Activated T-cell treated with anti-CD3 and anti-CD28 coated beads, Interleukin-2, amount 50 U/mL, for 4 hours (primary cell): ENCODE measurements around the gene SDK2. TPM values are rescaled to one million over a fixed set of nuclear protein-coding genes. Genes with fewer than 3 reads are reported as not detected.

ENCODE experiments used
- ATAC-seq, 2 donors: fragments of 200-7000 bp; cut with Tn5 transposase; one replicate each; pipeline ENCODE4 v1.10.0; 2021
- DNase-seq: peaks from one replicate; pipeline ENCODE4 v3.0.0-alpha.2; 2020
- H3K27me3 Mint-ChIP-seq: one replicate; pipeline ENCODE4 v1.8.0; 2021; ENCODE audit warnings: low read depth, mixed read lengths
- H3K36me3 Mint-ChIP-seq: one replicate; pipeline ENCODE4 v1.8.0; 2022; ENCODE audit warnings: mixed read lengths; ENCODE audit not compliant: insufficient read depth
- H3K4me1 Mint-ChIP-seq: one replicate; pipeline ENCODE4 v1.8.0; 2021; ENCODE audit warnings: low read depth, mixed read lengths
- H3K4me3 Mint-ChIP-seq: one replicate; pipeline ENCODE4 v1.8.0; 2021; ENCODE audit warnings: mild to moderate bottlenecking, moderate library complexity, mixed read lengths
- H3K9me3 Mint-ChIP-seq: one replicate; pipeline ENCODE4 v1.8.0; 2021; ENCODE audit warnings: mixed read lengths
- total RNA-seq, 3 donors: library from RNA; stranded (reverse); gene quantifications; one replicate each; pipeline ENCODE4 v1.2.1, GENCODE V29; 2021

The SDK2 gene
- total RNA-seq, 3 donors from 2014 or later: 0.08 to 0.20 (median 0.08) TPM

- Mint-ChIP-seq H3K4me1 (no peaks in the 10 kb centered on the region), H3K9me3 (no peaks in the 10 kb centered on the region), H3K36me3 (no peaks in the 10 kb centered on the region), H3K27me3 (no peaks in the 10 kb centered on the region), H3K4me3 (no peak overlapping the region)
- no peak for ATAC-seq
- DNase-seq: no peak
These were observed 150.0 kb downstream of the SDK2 start for GRCh38 chr17:73493956-73494926.

- no peak for ATAC-seq
These were observed 151.1 kb downstream of the SDK2 start for GRCh38 chr17:73492821-73493814.

GRCh38 chr17:73492125-73492820 lies 152.0 kb downstream of the SDK2 start:
- no peaks in the 10 kb centered on the region for H3K27me3 Mint-ChIP-seq
- DNase-seq: no peak
- H3K4me1 Mint-ChIP-seq: no peaks in the 10 kb centered on the region
- no peaks in the 10 kb centered on the region for H3K36me3 Mint-ChIP-seq
- ATAC-seq: no peak
- no peaks in the 10 kb centered on the region for H3K9me3 Mint-ChIP-seq
- H3K4me3 Mint-ChIP-seq: no peak overlapping the region

More at GRCh38 chr17:73492821-73493814, 151.1 kb downstream of the SDK2 start:
- Mint-ChIP-seq H3K4me1 (no peaks in the 10 kb centered on the region), H3K27me3 (no peaks in the 10 kb centered on the region), H3K9me3 (no peaks in the 10 kb centered on the region), H3K4me3 (no peak overlapping the region), H3K36me3 (no peaks in the 10 kb centered on the region)
- no peak for DNase-seq

GRCh38 chr17:73491648-73492047 lies 152.6 kb downstream of the SDK2 start:
- Mint-ChIP-seq H3K4me1 (no peaks in the 10 kb centered on the region), H3K36me3 (no peaks in the 10 kb centered on the region), H3K4me3 (no peak overlapping the region), H3K27me3 (no peaks in the 10 kb centered on the region), H3K9me3 (no peaks in the 10 kb centered on the region)
- ATAC-seq (no peak), DNase-seq (no peak)

GRCh38 chr17:73490851-73491250 lies 153.4 kb downstream of the SDK2 start:
- Mint-ChIP-seq H3K4me1 (no peaks in the 10 kb centered on the region), H3K4me3 (no peak overlapping the region), H3K27me3 (no peaks in the 10 kb centered on the region), H3K9me3 (peaks cover 3% of the 10 kb centered on the region), H3K36me3 (no peaks in the 10 kb centered on the region)
- ATAC-seq: no peak
- DNase-seq: no peak

GRCh38 chr17:73489991-73490390 lies 154.3 kb downstream of the SDK2 start:
- Mint-ChIP-seq H3K27me3 (no peaks in the 10 kb centered on the region), H3K4me3 (no peak overlapping the region), H3K36me3 (peaks cover 2% of the 10 kb centered on the region), H3K4me1 (no peaks in the 10 kb centered on the region), H3K9me3 (peaks cover 12% of the 10 kb centered on the region)
- DNase-seq: no peak
- no peak for ATAC-seq

GRCh38 chr17:73489333-73489732 lies 154.9 kb downstream of the SDK2 start:
- no peaks in the 10 kb centered on the region for H3K27me3 Mint-ChIP-seq
- H3K36me3 Mint-ChIP-seq: peaks cover 4% of the 10 kb centered on the region
- H3K4me1 Mint-ChIP-seq: no peaks in the 10 kb centered on the region
- H3K9me3 Mint-ChIP-seq: peaks cover 15% of the 10 kb centered on the region
- ATAC-seq: no peak
- no peak for DNase-seq
- no peak overlapping the region for H3K4me3 Mint-ChIP-seq

GRCh38 chr17:73485130-73485529 lies 159.1 kb downstream of the SDK2 start:
- DNase-seq (no peak), ATAC-seq (no peak)
- Mint-ChIP-seq H3K9me3 (peaks cover 15% of the 10 kb centered on the region), H3K4me3 (no peak overlapping the region), H3K27me3 (no peaks in the 10 kb centered on the region), H3K4me1 (no peaks in the 10 kb centered on the region), H3K36me3 (peaks cover 4% of the 10 kb centered on the region)

- peaks cover 15% of the 10 kb centered on the region for H3K9me3 Mint-ChIP-seq
- H3K4me1 Mint-ChIP-seq: no peaks in the 10 kb centered on the region
- no peak overlapping the region for H3K4me3 Mint-ChIP-seq
- DNase-seq (no peak), ATAC-seq (no peak)
- peaks cover 4% of the 10 kb centered on the region for H3K36me3 Mint-ChIP-seq
- H3K27me3 Mint-ChIP-seq: no peaks in the 10 kb centered on the region
These were observed 161.4 kb downstream of the SDK2 start for GRCh38 chr17:73482894-73483293.

GRCh38 chr17:73482251-73482716 lies 162.0 kb downstream of the SDK2 start:
- Mint-ChIP-seq H3K27me3 (no peaks in the 10 kb centered on the region), H3K9me3 (peaks cover 15% of the 10 kb centered on the region), H3K4me3 (no peak overlapping the region), H3K4me1 (no peaks in the 10 kb centered on the region), H3K36me3 (peaks cover 4% of the 10 kb centered on the region)
- DNase-seq (no peak), ATAC-seq (no peak)

- Mint-ChIP-seq H3K36me3 (peaks cover 4% of the 10 kb centered on the region), H3K4me3 (no peak overlapping the region), H3K9me3 (peaks cover 15% of the 10 kb centered on the region), H3K4me1 (no peaks in the 10 kb centered on the region), H3K27me3 (peaks cover 2% of the 10 kb centered on the region)
- no peak for ATAC-seq
- no peak for DNase-seq
These were observed 162.6 kb downstream of the SDK2 start for GRCh38 chr17:73481676-73482075.

GRCh38 chr17:73480740-73481139 lies 163.5 kb downstream of the SDK2 start:
- DNase-seq (no peak), ATAC-seq (no peak)
- H3K9me3 Mint-ChIP-seq: peaks cover 10% of the 10 kb centered on the region
- H3K36me3 Mint-ChIP-seq: peaks cover 4% of the 10 kb centered on the region
- peaks cover 2% of the 10 kb centered on the region for H3K27me3 Mint-ChIP-seq
- H3K4me3 Mint-ChIP-seq: no peak overlapping the region
- H3K4me1 Mint-ChIP-seq: no peaks in the 10 kb centered on the region

GRCh38 chr17:73478768-73479424 lies 165.3 kb downstream of the SDK2 start:
- DNase-seq (no peak), ATAC-seq (no peak)
- Mint-ChIP-seq H3K4me3 (no peak overlapping the region), H3K4me1 (no peaks in the 10 kb centered on the region), H3K27me3 (peaks cover 4% of the 10 kb centered on the region), H3K36me3 (peaks cover 2% of the 10 kb centered on the region), H3K9me3 (no peaks in the 10 kb centered on the region)
